ENCODE results near the gene PPIL4. TPM values are rescaled to one million over a fixed set of nuclear protein-coding genes. Genes with fewer than 3 reads are reported as not detected.

Gene PPIL4
- total and polyA plus RNA-seq, 2 of the 13 experiments (the other 11 are each of a cell fraction or from before 2014, with no cell fraction given): 5.5 to 46.0 TPM

- no peak for TF ChIP-seq MNT (IDR thresholded peaks at IDR 0.05)
- TF ChIP-seq ZNF207 (IDR thresholded peaks at IDR 0.05; ENCODE audit: borderline replicate concordance): no peak
- 0 out of 2 replicates have a peak, but pooled peaks have one; percentile 34 for TF ChIP-seq MTA3 (CRISPR knock-in tag; IDR thresholded peaks at IDR 0.05)
- no peak; the same call in 1 of the 2 replicates for TF ChIP-seq ZFP90 (CRISPR knock-in tag; IDR thresholded peaks at IDR 0.05; ENCODE audit: borderline replicate concordance)
- no peak for TF ChIP-seq ZNF253 (CRISPR knock-in tag; IDR thresholded peaks at IDR 0.05; ENCODE audit: borderline replicate concordance)
- peak; percentile 94 for TF ChIP-seq SRSF1 (optimal IDR thresholded peaks at IDR 0.05; ENCODE audit: low read depth, low read length)
- peak; percentile 34 for TF ChIP-seq THAP11 (CRISPR knock-in tag; IDR thresholded peaks at IDR 0.05)
- TF ChIP-seq TAF15 (IDR thresholded peaks at IDR 0.05; ENCODE audit: low read depth, low read length, poor library complexity, severe bottlenecking): no peak
- TF ChIP-seq CENPX (CRISPR knock-in tag; IDR thresholded peaks at IDR 0.05): no peak
- TF ChIP-seq NFE2L1 (CRISPR knock-in tag; IDR thresholded peaks at IDR 0.05; ENCODE audit: borderline replicate concordance): no peak
- peak; percentile 91 for TF ChIP-seq YY1 (IDR thresholded peaks at IDR 0.05; ENCODE audit: insufficient read depth, insufficient replicate concordance, low read depth, low read length)
- TF ChIP-seq ZNF883 (CRISPR knock-in tag; IDR thresholded peaks at IDR 0.05; ENCODE audit: not compliant biosample characterization): peak; percentile 96
- no peak for TF ChIP-seq MLLT10 (CRISPR knock-in tag; IDR thresholded peaks at IDR 0.05)
- no peak for TF ChIP-seq RBM22 (optimal IDR thresholded peaks at IDR 0.05; ENCODE audit: low read length)
- no peak for TF ChIP-seq SP2 (CRISPR knock-in tag; IDR thresholded peaks at IDR 0.05)
- TF ChIP-seq RFX5 (IDR thresholded peaks at IDR 0.05; ENCODE audit: low read depth, low read length): no peak
- TF ChIP-seq ZC3H4 (CRISPR knock-in tag; IDR thresholded peaks at IDR 0.05; ENCODE audit: borderline replicate concordance): no peak
- no peak for TF ChIP-seq HOMEZ (CRISPR knock-in tag; IDR thresholded peaks at IDR 0.05; ENCODE audit: low read depth)
- no peak for TF ChIP-seq LCORL (IDR thresholded peaks at IDR 0.05)
- TF ChIP-seq LCORL (CRISPR knock-in tag; IDR thresholded peaks at IDR 0.05): peak; percentile 68; the same call in 1 of the 2 replicates
- no peak for TF ChIP-seq NFYB (CRISPR knock-in tag; IDR thresholded peaks at IDR 0.05)
- TF ChIP-seq RNF2 (conservative IDR thresholded peaks at IDR 0.05; ENCODE audit: low read depth): no peak
- TF ChIP-seq XRCC5 (optimal IDR thresholded peaks at IDR 0.05; ENCODE audit: low read length): no peak
- no peak; the same call in 1 of the 2 replicates for TF ChIP-seq NAIF1 (CRISPR knock-in tag; IDR thresholded peaks at IDR 0.05; ENCODE audit: borderline replicate concordance)
- no peak for TF ChIP-seq ATF7 (IDR thresholded peaks at IDR 0.05)
- TF ChIP-seq ATF7 (CRISPR knock-in tag; IDR thresholded peaks at IDR 0.05): 0 out of 2 replicates have a peak, but pooled peaks have one; percentile 27
- TF ChIP-seq FOXK2 (IDR thresholded peaks at IDR 0.05): no peak
- peak; percentile 83; the same call in 1 of the 2 replicates for TF ChIP-seq ZNF230 (CRISPR knock-in tag; IDR thresholded peaks at IDR 0.05)
- TF ChIP-seq SP4 (CRISPR knock-in tag; IDR thresholded peaks at IDR 0.05): peak; percentile 67
- 0 out of 2 replicates have a peak, but pooled peaks have one; percentile 23 for TF ChIP-seq HNRNPL (IDR thresholded peaks at IDR 0.05; ENCODE audit: low read depth, low read length)
Measured at GRCh38 chr6:149566410-149567193, 20.8 kb upstream of the PPIL4 start (continued).
